ENCODE results near the gene NCOA5.

DNA sequence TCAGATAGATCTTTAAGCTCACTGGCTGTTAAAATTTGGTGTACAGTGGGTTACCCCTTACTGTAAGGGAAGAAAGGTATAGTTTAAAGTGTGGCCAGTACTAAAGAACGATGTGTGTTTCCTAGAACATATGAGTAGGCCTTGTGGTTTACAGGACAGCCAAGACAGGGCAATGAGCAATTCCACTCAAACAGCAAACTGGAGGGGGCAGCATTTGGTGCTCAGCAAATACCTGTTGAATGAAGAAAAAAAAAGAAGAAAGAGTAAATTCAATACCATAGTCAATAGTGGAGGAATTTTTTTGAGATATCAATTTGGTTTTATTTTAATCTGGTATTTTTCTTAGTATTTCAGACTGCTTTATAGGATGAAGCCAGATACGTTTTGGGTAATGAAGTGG, 3.8 kb upstream of the NCOA5 start:
- TF ChIP-seq, protein P1, sequence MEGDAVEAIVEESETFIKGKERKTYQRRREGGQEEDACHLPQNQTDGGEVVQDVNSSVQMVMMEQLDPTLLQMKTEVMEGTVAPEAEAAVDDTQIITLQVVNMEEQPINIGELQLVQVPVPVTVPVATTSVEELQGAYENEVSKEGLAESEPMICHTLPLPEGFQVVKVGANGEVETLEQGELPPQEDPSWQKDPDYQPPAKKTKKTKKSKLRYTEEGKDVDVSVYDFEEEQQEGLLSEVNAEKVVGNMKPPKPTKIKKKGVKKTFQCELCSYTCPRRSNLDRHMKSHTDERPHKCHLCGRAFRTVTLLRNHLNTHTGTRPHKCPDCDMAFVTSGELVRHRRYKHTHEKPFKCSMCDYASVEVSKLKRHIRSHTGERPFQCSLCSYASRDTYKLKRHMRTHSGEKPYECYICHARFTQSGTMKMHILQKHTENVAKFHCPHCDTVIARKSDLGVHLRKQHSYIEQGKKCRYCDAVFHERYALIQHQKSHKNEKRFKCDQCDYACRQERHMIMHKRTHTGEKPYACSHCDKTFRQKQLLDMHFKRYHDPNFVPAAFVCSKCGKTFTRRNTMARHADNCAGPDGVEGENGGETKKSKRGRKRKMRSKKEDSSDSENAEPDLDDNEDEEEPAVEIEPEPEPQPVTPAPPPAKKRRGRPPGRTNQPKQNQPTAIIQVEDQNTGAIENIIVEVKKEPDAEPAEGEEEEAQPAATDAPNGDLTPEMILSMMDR (conservative IDR thresholded peaks at IDR 0.05), result no peak
- TF ChIP-seq ZFX (IDR thresholded peaks at IDR 0.05), result no peak
